HG03159 (cell line): ENCODE data around the gene MAGEA2B.
"Not testable (repeated sequence)": the region's sequence is repeated elsewhere in the genome, so short reads cannot be mapped to it uniquely, and the experiment has no call there.

Source experiments
- ATAC-seq: cut with Tn5 transposase; IDR thresholded peaks from one replicate; pipeline ENCODE4 v1.9.1; 2021; ENCODE audit warnings: mild to moderate bottlenecking, moderate library complexity; ENCODE audit not compliant: unreplicated experiment

MAGEA2B gene

DNA sequence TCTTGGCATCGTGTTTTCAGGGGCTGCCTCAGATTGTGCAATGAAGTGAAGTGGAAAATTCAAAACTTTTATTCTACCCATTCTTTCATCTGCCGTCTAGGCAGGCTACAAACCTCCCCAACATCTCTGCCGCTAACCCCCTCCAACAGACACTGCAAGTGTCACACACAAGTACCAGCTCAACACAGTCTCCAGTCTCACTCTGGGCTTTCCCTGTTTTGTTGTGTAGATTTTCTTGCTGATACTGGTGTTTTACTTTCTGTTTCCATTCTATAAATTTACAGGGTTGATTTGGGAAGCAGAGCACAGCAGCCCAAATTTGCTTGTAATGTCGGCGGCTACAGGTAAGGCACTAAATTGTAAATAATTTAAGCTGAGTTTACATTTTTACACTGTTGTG lies 40.4 kb downstream of the MAGEA2B start:
- ATAC-seq: not testable (repeated sequence)

GRCh38 chrX:152758918-152759317 lies 44.5 kb downstream of the MAGEA2B start, which contains the start of gene CSAG3:
CSAG3 (plus strand) TSS chrX:152759218.
- not testable (repeated sequence) for ATAC-seq

DNA sequence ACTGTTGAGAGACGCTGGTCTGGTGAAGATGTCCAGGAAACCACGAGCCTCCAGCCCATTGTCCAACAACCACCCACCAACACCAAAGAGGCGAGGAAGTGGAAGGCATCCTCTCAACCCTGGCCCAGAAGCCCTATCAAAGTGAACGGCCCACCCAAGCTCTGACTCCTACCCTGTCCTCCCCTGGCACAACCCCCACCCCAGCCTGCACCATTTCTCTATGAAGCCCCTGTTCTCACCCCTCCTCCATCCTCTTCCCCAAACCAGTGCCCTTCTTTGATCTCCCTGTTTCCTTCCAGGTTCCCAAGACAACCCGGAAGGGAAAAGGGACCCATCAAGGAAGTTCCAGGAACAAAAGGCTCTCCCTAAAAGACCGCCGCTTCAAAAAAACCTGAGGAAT lies 45.1 kb downstream of the MAGEA2B start:
- ATAC-seq: not testable (repeated sequence)

DNA sequence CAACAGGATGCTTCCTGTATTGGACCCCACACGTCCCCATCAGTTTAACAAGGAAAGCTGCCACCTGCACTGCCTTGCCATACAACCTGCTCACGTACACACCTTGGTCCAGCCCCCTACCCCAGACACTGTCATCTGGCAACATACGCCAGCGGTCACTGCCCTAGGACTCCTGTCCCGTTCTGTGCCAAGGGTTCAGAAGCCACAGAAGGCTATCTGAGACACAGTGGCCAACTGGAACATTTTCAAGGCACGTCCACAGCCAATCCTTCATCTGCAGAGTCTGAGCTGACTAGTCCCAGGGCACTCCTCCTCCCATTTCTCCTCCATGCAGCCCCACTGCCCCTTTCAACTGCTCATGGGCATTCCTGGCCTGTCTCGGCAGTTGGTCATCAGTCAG lies 47.2 kb downstream of the MAGEA2B start:
- ATAC-seq: not testable (repeated sequence)

- not testable (repeated sequence) for ATAC-seq
Measured at GRCh38 chrX:152766562-152766961, 52.1 kb downstream of the MAGEA2B start.
